ENCODE measurements around the gene ADGRG7. TPM values are rescaled to one million over a fixed set of nuclear protein-coding genes. Genes with fewer than 3 reads are reported as not detected.

ADGRG7 gene
- total RNA-seq, 1 donor from 2014 or later: not detected

- no peak for DNase-seq
- H3K27me3 Mint-ChIP-seq: peaks cover 7% of the 10 kb centered on the region
- ATAC-seq (ENCODE audit: low read depth): no peak
- peaks cover 6% of the 10 kb centered on the region for H3K4me1 Mint-ChIP-seq
- H3K4me3 Mint-ChIP-seq: no peak overlapping the region
- ChIA-PET CTCF (no interaction called here), POLR2A (no interaction called here)
- intact Hi-C loops (cut with micrococcal nuclease): no loop called here
- no peak overlapping the region for H3K27ac Mint-ChIP-seq
- no peaks in the 10 kb centered on the region for H3K9me3 Mint-ChIP-seq
- no peak for TF ChIP-seq CTCF (IDR thresholded peaks at IDR 0.05)
- H3K36me3 Mint-ChIP-seq (ENCODE audit: low read depth): no peaks in the 10 kb centered on the region
Observed at GRCh38 chr3:100640633-100641032, 31.2 kb downstream of the ADGRG7 start.

GRCh38 chr3:100641471-100642032 lies 32.2 kb downstream of the ADGRG7 start:
- DNase-seq (no peak), ATAC-seq (ENCODE audit: low read depth) (no peak)
- Mint-ChIP-seq H3K9me3 (no peaks in the 10 kb centered on the region), H3K4me1 (peaks cover 6% of the 10 kb centered on the region), H3K4me3 (no peak overlapping the region), H3K36me3 (ENCODE audit: low read depth) (no peaks in the 10 kb centered on the region), H3K27ac (no peak overlapping the region), H3K27me3 (peaks cover 9% of the 10 kb centered on the region)
- intact Hi-C loops (cut with micrococcal nuclease): no loop called here
- ChIA-PET POLR2A (interaction anchor here (0.7 kb wide), 1 partner anchor 26 kb away, joined by 3 read pairs; no protein-coding TSS in a partner anchor), CTCF (no interaction called here)
- TF ChIP-seq CTCF (IDR thresholded peaks at IDR 0.05): no peak

- H3K27me3 Mint-ChIP-seq: peaks cover 2% of the 10 kb centered on the region
- H3K9me3 Mint-ChIP-seq: no peaks in the 10 kb centered on the region
- intact Hi-C loops (cut with micrococcal nuclease): no loop called here
- CTCF ChIA-PET: no interaction called here
- POLR2A ChIA-PET: no interaction called here
- no peak overlapping the region for H3K27ac Mint-ChIP-seq
- no peaks in the 10 kb centered on the region for H3K36me3 Mint-ChIP-seq (ENCODE audit: low read depth)
- H3K4me1 Mint-ChIP-seq: peaks cover 11% of the 10 kb centered on the region
- H3K4me3 Mint-ChIP-seq: no peak overlapping the region
- DNase-seq (no peak), ATAC-seq (ENCODE audit: low read depth) (no peak)
- TF ChIP-seq CTCF (IDR thresholded peaks at IDR 0.05): no peak
Observed at GRCh38 chr3:100645913-100646312, 36.5 kb downstream of the ADGRG7 start.

GRCh38 chr3:100647171-100647570 lies 37.8 kb downstream of the ADGRG7 start:
- ChIA-PET POLR2A (no interaction called here), CTCF (no interaction called here)
- H3K4me1 Mint-ChIP-seq: peaks cover 9% of the 10 kb centered on the region
- no peak overlapping the region for H3K4me3 Mint-ChIP-seq
- ATAC-seq (ENCODE audit: low read depth) (no peak), DNase-seq (no peak)
- no peak for TF ChIP-seq CTCF (IDR thresholded peaks at IDR 0.05)
- no peak overlapping the region for H3K27ac Mint-ChIP-seq
- no peaks in the 10 kb centered on the region for H3K9me3 Mint-ChIP-seq
- peaks cover 2% of the 10 kb centered on the region for H3K27me3 Mint-ChIP-seq
- H3K36me3 Mint-ChIP-seq (ENCODE audit: low read depth): no peaks in the 10 kb centered on the region
- intact Hi-C loops (cut with micrococcal nuclease): no loop called here

- ATAC-seq (ENCODE audit: low read depth) (no peak), DNase-seq (no peak)
- Mint-ChIP-seq H3K36me3 (ENCODE audit: low read depth) (no peaks in the 10 kb centered on the region), H3K9me3 (no peaks in the 10 kb centered on the region), H3K4me1 (peaks cover 9% of the 10 kb centered on the region), H3K27ac (no peak overlapping the region), H3K27me3 (peaks cover 2% of the 10 kb centered on the region), H3K4me3 (no peak overlapping the region)
- no peak for TF ChIP-seq CTCF (IDR thresholded peaks at IDR 0.05)
- ChIA-PET CTCF (no interaction called here), POLR2A (no interaction called here)
- intact Hi-C loops (cut with micrococcal nuclease): no loop called here
Observed at GRCh38 chr3:100647657-100648056, 38.3 kb downstream of the ADGRG7 start.

Measured in activated B cell treated with CpG ODN at 0.5 μM for 24 hours (primary cell).